NCI-H187 treated with DMSO at 0.1 percent for 48 hours (cell line): ENCODE data around the gene YLPM1.

Experiments used
- DNase-seq: peaks from one replicate; lab custom pipeline; 2025; lab: John Stamatoyannopoulos, UW

Gene YLPM1

GRCh38 chr14:74793506-74794155, 30.5 kb downstream of the YLPM1 start:
- DNase-seq = no peak

DNA sequence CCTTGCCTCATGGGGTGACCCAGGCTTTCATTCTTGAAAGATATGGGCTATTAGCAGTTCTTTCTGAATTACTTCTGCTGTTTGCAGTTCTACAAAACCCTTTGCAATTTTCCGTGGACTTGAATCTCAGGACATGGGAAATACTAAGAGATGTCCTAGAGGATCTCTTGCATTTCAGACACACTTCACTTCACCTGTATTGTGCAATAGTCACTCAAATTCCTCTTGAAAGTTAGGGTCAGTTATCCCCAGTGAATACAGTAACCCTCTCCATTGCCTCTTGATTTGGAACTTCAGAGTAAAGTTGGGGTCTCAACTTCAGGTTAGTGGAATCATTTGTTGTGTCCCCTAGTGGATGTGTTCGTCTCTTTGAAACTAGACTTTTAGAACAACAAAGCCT, 31.8 kb downstream of the YLPM1 start:
- DNase-seq = no peak

- DNase-seq = no peak
Observed at GRCh38 chr14:74799765-74800164, 36.6 kb downstream of the YLPM1 start.

DNA sequence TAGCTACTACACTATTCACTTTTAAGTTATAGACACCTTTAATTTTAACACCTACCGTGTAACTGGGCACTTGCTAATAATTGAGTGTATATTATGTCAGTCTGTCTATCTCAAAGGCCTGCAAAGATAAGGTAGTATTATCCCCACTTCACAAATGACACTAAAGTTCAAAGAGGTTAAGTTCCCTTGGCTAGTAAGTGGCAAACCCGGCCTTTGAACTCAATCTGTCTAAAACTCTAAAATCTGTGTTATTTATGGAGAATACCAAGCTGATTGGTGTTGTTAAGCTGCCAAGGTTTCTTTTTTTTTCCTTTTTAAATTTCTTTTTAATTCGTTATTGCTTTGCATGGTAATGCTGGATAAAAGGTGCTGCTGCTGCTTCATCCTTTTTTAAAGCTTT, 37.7 kb downstream of the YLPM1 start:
- DNase-seq = no peak

- no peak for DNase-seq
Observed at GRCh38 chr14:74801396-74801795, 38.3 kb downstream of the YLPM1 start.

DNA sequence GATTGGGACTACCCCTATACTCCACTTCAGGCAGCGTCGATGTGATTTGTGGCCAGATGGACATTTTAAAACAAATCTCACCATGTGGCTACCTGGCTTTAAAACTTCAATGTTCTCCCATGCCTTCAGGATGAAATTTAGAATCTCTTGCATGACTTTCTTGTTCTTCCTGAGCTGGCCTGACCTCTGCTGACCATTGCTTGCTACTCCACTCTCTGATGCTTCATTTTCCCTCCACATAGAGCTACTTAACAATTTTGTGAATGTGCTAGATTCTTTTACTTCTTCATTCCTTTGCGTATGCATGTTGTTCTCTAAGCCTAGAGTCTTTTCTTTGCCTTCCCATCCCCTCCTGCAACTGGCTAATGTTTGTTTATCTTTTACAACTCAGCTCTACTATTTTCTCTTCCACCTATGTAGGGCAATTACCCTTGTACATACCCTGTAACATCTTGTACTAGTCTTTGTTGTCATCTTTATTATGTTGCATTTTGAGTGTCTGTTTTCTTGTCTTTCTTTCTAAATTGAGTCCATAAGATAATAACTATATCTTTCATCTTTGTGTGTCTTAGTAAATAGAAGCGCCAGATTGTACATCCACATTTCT, 41.2 kb downstream of the YLPM1 start:
- no peak for DNase-seq

GRCh38 chr14:74807853-74808545, 44.9 kb downstream of the YLPM1 start:
- DNase-seq = no peak

DNA sequence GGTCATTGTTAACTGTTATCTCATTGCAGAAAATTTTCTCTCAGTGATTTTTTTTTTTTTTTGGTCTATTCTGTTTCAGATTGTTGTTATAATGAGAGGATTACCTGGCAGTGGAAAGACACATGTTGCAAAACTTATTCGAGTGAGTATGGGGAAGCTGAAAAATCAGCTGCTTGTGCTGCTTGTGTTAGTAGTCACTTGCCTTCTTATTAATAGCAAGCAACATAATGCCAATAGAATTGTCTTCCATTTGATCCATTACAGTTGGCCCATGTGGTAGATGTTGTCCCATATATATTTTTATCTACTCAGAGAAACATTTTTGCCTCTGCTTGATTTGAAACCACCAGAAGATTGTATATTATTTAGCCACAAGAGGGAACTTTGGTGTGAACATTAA, 53.0 kb downstream of the YLPM1 start:
- no peak for DNase-seq

- DNase-seq = no peak
Observed at GRCh38 chr14:74820288-74820687, 57.2 kb downstream of the YLPM1 start.

DNA sequence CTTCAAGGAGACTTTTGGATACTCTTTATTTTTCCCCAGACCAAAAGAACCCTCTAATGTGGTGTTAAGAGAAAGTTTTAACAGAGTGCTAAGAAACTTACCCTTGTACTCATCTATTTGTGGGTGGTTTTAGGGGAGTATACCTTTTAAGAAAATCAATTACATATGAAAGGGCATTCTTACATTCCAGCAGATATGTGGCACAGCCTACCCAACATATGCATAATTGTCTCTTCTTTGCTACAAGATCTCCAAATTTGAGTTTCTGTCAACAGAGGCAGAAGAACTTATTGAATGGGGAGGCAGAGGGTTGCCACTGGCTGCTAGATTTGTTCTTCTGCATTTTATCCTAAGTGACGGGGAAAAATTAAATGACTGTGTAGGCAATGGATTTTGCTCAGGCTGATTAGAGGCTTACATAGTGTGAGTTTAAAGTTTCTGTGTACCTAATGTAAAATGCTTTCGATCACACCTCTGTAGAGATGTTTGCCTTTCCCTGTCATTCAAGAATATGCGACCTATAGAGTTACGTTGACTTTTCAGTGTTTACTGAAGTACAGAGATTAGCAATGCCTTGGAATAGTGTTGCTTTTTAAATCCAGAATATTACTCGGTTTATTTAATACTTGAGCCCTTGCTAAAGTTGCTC, 58.3 kb downstream of the YLPM1 start:
- no peak for DNase-seq

DNA sequence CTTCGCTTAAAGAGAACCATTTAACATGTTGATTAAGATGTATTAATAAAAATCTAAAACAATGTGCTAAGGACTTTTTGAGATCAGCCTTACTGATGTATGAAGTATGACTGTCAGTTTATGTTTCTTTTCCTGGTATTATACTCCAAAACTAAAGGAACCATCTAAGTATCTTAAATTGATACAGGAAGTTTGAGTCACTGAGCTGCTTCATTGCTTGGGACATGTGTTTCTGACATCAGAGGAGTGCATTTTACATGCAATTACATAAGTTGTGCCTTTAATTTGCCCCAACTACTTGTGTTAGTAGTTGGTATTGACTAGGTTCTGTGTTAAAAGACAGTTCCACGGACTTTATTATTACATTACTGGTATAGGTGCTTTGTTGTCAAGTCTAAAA, 61.9 kb downstream of the YLPM1 start:
- DNase-seq = no peak

- DNase-seq = no peak
Observed at GRCh38 chr14:74826574-74826973, 63.5 kb downstream of the YLPM1 start.

DNA sequence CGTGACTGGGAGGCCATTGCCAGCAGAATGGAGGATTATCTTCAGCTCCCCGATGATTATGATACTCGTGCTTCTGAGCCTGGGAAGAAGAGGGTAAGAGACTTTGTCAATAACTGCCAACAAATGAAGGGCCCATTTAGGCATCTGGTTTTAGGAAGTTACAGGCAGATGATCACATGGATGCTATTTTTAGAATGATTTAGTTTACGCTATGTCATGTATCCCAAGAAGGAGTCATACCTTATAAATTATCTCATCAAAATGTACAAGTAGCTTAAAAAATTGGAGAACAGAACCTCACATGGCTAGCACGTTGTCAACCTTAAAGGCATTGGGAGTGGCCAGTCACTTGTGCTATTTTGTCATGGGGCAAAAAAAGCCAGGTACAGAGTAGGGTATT, 66.1 kb downstream of the YLPM1 start:
- DNase-seq = no peak

DNA sequence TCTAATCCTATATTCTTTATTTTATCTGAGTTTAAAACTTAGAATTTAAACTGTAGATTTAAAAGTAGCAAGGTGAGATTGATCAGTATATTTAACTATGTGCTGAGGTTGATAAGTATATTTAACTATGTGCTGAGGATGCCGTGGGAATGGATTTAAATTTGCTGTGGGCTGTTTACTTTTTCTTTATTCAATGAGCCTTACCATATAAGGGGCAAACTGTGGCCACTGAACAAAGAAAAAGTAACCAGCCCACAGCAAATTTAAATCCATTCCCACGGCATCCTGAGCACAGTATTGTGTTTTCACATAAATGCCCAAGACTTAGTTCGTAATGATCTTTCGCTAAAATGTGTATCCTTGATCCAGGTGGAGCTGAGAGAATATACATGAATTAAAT, 69.7 kb downstream of the YLPM1 start:
- no peak for DNase-seq

DNA sequence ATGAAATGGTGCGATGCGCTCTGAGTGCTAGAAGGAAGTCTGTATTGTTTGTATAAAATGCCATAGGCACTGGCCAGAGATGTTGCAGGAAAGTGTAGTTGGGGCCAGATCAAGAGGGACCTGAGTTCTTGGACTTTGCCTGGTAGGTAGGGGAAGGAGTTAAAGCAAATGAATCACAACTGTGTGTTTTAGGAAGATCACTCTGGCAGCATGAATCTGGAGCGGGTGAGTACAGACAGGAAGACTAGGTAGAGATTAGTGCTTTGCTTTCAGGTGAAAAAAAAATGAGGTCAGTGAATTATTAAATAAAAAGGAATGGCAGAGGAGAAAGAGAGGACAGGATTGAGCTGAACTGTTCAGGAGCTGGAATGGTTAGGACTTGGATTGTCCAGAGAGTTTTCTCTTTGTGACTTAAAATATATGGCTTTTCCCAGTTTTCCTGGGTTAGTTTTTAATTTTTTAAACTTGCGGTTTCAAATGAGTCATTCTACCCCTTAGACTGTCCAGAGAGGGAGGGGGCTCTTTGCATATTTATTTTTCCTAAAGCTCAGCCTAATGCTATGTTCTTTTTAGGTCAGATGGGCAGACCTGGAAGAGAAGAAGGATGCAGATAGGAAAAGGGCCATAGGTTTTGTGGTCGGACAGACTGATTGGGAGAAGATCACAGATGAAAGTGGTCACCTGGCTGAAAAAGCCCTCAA, 71.7 kb downstream of the YLPM1 start:
- DNase-seq = no peak

GRCh38 chr14:74835645-74836250, 72.6 kb downstream of the YLPM1 start:
- DNase-seq = no peak

GRCh38 chr14:74836251-74836960, 73.3 kb downstream of the YLPM1 start:
- no peak for DNase-seq

DNA sequence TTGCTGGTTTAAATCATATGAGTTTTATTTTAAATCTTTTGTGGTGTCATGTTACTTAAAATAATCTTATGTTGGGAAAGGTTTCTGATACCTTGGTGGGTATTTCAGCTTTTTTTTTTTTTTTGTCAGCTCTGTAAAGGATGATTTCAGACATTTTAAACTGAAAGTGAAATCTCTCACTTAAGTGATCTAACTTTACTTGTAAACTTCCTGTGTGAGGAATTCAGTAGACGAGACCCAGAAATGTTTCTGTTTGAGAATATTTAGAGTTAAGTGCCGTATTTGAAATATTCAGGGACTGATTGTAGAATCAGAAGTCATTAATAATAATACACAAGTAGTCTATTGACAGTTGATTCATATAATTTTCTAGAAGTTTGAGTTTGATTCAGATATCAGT, 75.0 kb downstream of the YLPM1 start:
- no peak for DNase-seq

- DNase-seq = no peak
Observed at GRCh38 chr14:74840603-74841030, 77.5 kb downstream of the YLPM1 start.

GRCh38 chr14:74841230-74842207, 78.4 kb downstream of the YLPM1 start:
- no peak for DNase-seq
